GM18861 (cell line): ENCODE results near the gene ARID1B.

Source experiments
- ATAC-seq: cut with Tn5 transposase; IDR thresholded peaks from one replicate; pipeline ENCODE4 v1.9.1; 2021; ENCODE audit not compliant: unreplicated experiment

The ARID1B gene

GRCh38 chr6:156900292-156900691 is 123.1 kb downstream of the ARID1B start:
- no peak for ATAC-seq

- no peak for ATAC-seq
Measured at GRCh38 chr6:156901309-156902019, 124.3 kb downstream of the ARID1B start.

GRCh38 chr6:156902782-156903181 is 125.6 kb downstream of the ARID1B start:
- no peak for ATAC-seq

GRCh38 chr6:156904176-156904967 is 127.2 kb downstream of the ARID1B start:
- ATAC-seq = no peak

- ATAC-seq = no peak
Measured at GRCh38 chr6:156905801-156906200, 128.6 kb downstream of the ARID1B start.

GRCh38 chr6:156906451-156906850 is 129.3 kb downstream of the ARID1B start:
- ATAC-seq = no peak

- no peak for ATAC-seq
Measured at GRCh38 chr6:156909212-156910010, 132.2 kb downstream of the ARID1B start.

- ATAC-seq = no peak
Measured at GRCh38 chr6:156910011-156910334, 132.8 kb downstream of the ARID1B start.

- no peak for ATAC-seq
Measured at GRCh38 chr6:156910938-156911337, 133.8 kb downstream of the ARID1B start.

- ATAC-seq = no peak
Measured at GRCh38 chr6:156911581-156911980, 134.4 kb downstream of the ARID1B start.

GRCh38 chr6:156912431-156912830 is 135.3 kb downstream of the ARID1B start:
- no peak for ATAC-seq

- ATAC-seq = no peak
Measured at GRCh38 chr6:156914181-156914580, 137.0 kb downstream of the ARID1B start.

GRCh38 chr6:156916130-156916801 is 139.1 kb downstream of the ARID1B start:
- ATAC-seq = peak; percentile 32

- ATAC-seq = peak; percentile 69
Measured at GRCh38 chr6:156917213-156917612, 140.0 kb downstream of the ARID1B start.

GRCh38 chr6:156918647-156919046 is 141.5 kb downstream of the ARID1B start:
- no peak for ATAC-seq

GRCh38 chr6:156919370-156919769 is 142.2 kb downstream of the ARID1B start:
- ATAC-seq = no peak

GRCh38 chr6:156919814-156920369 is 142.7 kb downstream of the ARID1B start:
- no peak for ATAC-seq

- no peak for ATAC-seq
Measured at GRCh38 chr6:156924246-156924645, 147.1 kb downstream of the ARID1B start.

GRCh38 chr6:156925026-156925425 is 147.8 kb downstream of the ARID1B start:
- no peak for ATAC-seq

GRCh38 chr6:156925718-156926607 is 148.8 kb downstream of the ARID1B start:
- peak; percentile 85 for ATAC-seq
